ENCODE data around the gene SLC12A8.

DNA sequence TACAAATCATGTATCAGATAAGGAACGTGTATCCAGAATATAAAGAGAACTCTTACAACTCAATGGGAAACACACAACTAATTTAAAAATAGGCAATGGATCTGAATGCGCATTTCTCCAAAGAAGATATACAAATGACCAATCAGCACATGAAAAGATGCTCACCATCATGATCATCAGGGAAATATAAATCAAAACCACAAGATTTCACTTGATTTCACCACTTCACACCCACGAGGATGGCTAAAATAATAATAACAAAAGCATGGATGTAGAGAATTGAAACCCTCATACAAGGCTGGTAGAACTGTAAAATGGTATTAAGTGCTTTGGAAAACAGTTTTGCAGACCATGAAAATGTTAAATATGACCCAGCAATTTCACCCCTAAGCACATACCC is 26.7 kb upstream of the SLC12A8 start:
- no peak for TF ChIP-seq POLR2A (IDR thresholded peaks at IDR 0.05)
- TF ChIP-seq CTCF (IDR thresholded peaks at IDR 0.05) = no peak
